ENCODE results near the gene RNU6-1. TPM values are rescaled to one million over a fixed set of nuclear protein-coding genes. Genes with fewer than 3 reads are reported as not detected.

Gene RNU6-1
- total RNA-seq, 1 donor = not detected

GRCh38 chr15:67836477-67836876 lies 3.4 kb downstream of the RNU6-1 start:
- peak; percentile 84 for TF ChIP-seq CTCF (IDR thresholded peaks at IDR 0.05; ENCODE audit: extremely low read depth, low read depth, low read length)
- Histone ChIP-seq H2AFZ (ENCODE audit: low read length) (no peak overlapping the region), H3K27me3 (ENCODE audit: insufficient read depth, low read length) (peaks cover 56% of the 10 kb centered on the region), H3K9me3 (ENCODE audit: low read depth, low read length) (no peaks in the 10 kb centered on the region), H3K4me2 (ENCODE audit: insufficient read depth, low read length) (peak overlapping the region; percentile 84), H3K79me2 (ENCODE audit: insufficient read depth, low read length) (no peaks in the 10 kb centered on the region), H3K4me1 (ENCODE audit: insufficient read depth, low read length) (peaks cover 28% of the 10 kb centered on the region), H4K20me1 (ENCODE audit: insufficient read depth, low read length) (no peaks in the 10 kb centered on the region), H3K4me3 (ENCODE audit: insufficient read depth, low read length) (peak overlapping the region; percentile 64), H3K36me3 (ENCODE audit: insufficient read depth, low read length) (no peaks in the 10 kb centered on the region), H3K27ac (ENCODE audit: low read depth, low read length) (no peak overlapping the region)
- DNase-seq (ENCODE audit: insufficient read length, low spot score, missing footprints) = peak; percentile 95

GRCh38 chr15:67836134-67836455 lies 3.8 kb downstream of the RNU6-1 start:
- Histone ChIP-seq H3K36me3 (ENCODE audit: insufficient read depth, low read length) (no peaks in the 10 kb centered on the region), H3K4me1 (ENCODE audit: insufficient read depth, low read length) (peaks cover 25% of the 10 kb centered on the region), H3K79me2 (ENCODE audit: insufficient read depth, low read length) (no peaks in the 10 kb centered on the region), H3K9me3 (ENCODE audit: low read depth, low read length) (no peaks in the 10 kb centered on the region), H4K20me1 (ENCODE audit: insufficient read depth, low read length) (no peaks in the 10 kb centered on the region), H2AFZ (ENCODE audit: low read length) (peak overlapping the region; percentile 70), H3K4me3 (ENCODE audit: insufficient read depth, low read length) (peak overlapping the region; percentile 64), H3K27ac (ENCODE audit: low read depth, low read length) (no peak overlapping the region), H3K27me3 (ENCODE audit: insufficient read depth, low read length) (peaks cover 60% of the 10 kb centered on the region), H3K4me2 (ENCODE audit: insufficient read depth, low read length) (peak overlapping the region; percentile 84)
- no peak for TF ChIP-seq CTCF (IDR thresholded peaks at IDR 0.05; ENCODE audit: extremely low read depth, low read depth, low read length)
- peak; percentile 86 for DNase-seq (ENCODE audit: insufficient read length, low spot score, missing footprints)

GRCh38 chr15:67835297-67836133 lies 4.3 kb downstream of the RNU6-1 start:
- no peak for TF ChIP-seq CTCF (IDR thresholded peaks at IDR 0.05; ENCODE audit: extremely low read depth, low read depth, low read length)
- peaks cover 23% of the 10 kb centered on the region for H3K4me1 ChIP-seq (ENCODE audit: insufficient read depth, low read length)
- H3K36me3 ChIP-seq (ENCODE audit: insufficient read depth, low read length) = no peaks in the 10 kb centered on the region
- peak overlapping the region; percentile 64 for H3K4me3 ChIP-seq (ENCODE audit: insufficient read depth, low read length)
- peak overlapping the region; percentile 70 for H2AFZ ChIP-seq (ENCODE audit: low read length)
- no peaks in the 10 kb centered on the region for H4K20me1 ChIP-seq (ENCODE audit: insufficient read depth, low read length)
- peaks cover 66% of the 10 kb centered on the region for H3K27me3 ChIP-seq (ENCODE audit: insufficient read depth, low read length)
- peak overlapping the region; percentile 84 for H3K4me2 ChIP-seq (ENCODE audit: insufficient read depth, low read length)
- DNase-seq (ENCODE audit: insufficient read length, low spot score, missing footprints) = peak; percentile 72
- no peaks in the 10 kb centered on the region for H3K79me2 ChIP-seq (ENCODE audit: insufficient read depth, low read length)
- no peak overlapping the region for H3K27ac ChIP-seq (ENCODE audit: low read depth, low read length)
- H3K9me3 ChIP-seq (ENCODE audit: low read depth, low read length) = no peaks in the 10 kb centered on the region

GRCh38 chr15:67834581-67835296 lies 5.1 kb downstream of the RNU6-1 start:
- Histone ChIP-seq H2AFZ (ENCODE audit: low read length) (no peak overlapping the region), H4K20me1 (ENCODE audit: insufficient read depth, low read length) (no peaks in the 10 kb centered on the region), H3K4me1 (ENCODE audit: insufficient read depth, low read length) (peaks cover 23% of the 10 kb centered on the region), H3K4me2 (ENCODE audit: insufficient read depth, low read length) (peak overlapping the region; percentile 84), H3K36me3 (ENCODE audit: insufficient read depth, low read length) (no peaks in the 10 kb centered on the region), H3K9me3 (ENCODE audit: low read depth, low read length) (no peaks in the 10 kb centered on the region), H3K79me2 (ENCODE audit: insufficient read depth, low read length) (no peaks in the 10 kb centered on the region), H3K27me3 (ENCODE audit: insufficient read depth, low read length) (peaks cover 74% of the 10 kb centered on the region), H3K27ac (ENCODE audit: low read depth, low read length) (no peak overlapping the region), H3K4me3 (ENCODE audit: insufficient read depth, low read length) (peak overlapping the region; percentile 39)
- TF ChIP-seq CTCF (IDR thresholded peaks at IDR 0.05; ENCODE audit: extremely low read depth, low read depth, low read length) = no peak
- DNase-seq (ENCODE audit: insufficient read length, low spot score, missing footprints) = peak; percentile 79

Measured in osteoblast (primary cell).